ENCODE measurements around the gene NCOA7.
"Not testable (repeated sequence)": the region's sequence is repeated elsewhere in the genome, so short reads cannot be mapped to it uniquely, and the experiment has no call there.

The NCOA7 gene

GRCh38 chr6:125945378-125946141 is 154.8 kb downstream of the NCOA7 start:
- DNase-seq (ENCODE audit: low read depth), result no peak

GRCh38 chr6:125947615-125948014 is 156.9 kb downstream of the NCOA7 start:
- DNase-seq (ENCODE audit: low read depth), result no peak

GRCh38 chr6:125948455-125948854 is 157.7 kb downstream of the NCOA7 start:
- DNase-seq (ENCODE audit: low read depth), result no peak

- no peak for DNase-seq (ENCODE audit: low read depth)
These were observed 158.3 kb downstream of the NCOA7 start for GRCh38 chr6:125949069-125949468.

- DNase-seq (ENCODE audit: low read depth), result no peak
These were observed 159.5 kb downstream of the NCOA7 start for GRCh38 chr6:125950293-125950692.

GRCh38 chr6:125950716-125951115 is 160.0 kb downstream of the NCOA7 start:
- not testable (repeated sequence) for DNase-seq (ENCODE audit: low read depth)

GRCh38 chr6:125951323-125951722 is 160.6 kb downstream of the NCOA7 start:
- no peak for DNase-seq (ENCODE audit: low read depth)

- DNase-seq (ENCODE audit: low read depth), result no peak
These were observed 162.2 kb downstream of the NCOA7 start for GRCh38 chr6:125952764-125953501.

- DNase-seq (ENCODE audit: low read depth), result no peak
These were observed 162.7 kb downstream of the NCOA7 start for GRCh38 chr6:125953502-125953875.

- DNase-seq (ENCODE audit: low read depth), result no peak
These were observed 164.1 kb downstream of the NCOA7 start for GRCh38 chr6:125954735-125955339.

GRCh38 chr6:125955973-125956372 is 165.2 kb downstream of the NCOA7 start:
- DNase-seq (ENCODE audit: low read depth), result no peak

- peak; percentile 86 for DNase-seq (ENCODE audit: low read depth)
These were observed 166.0 kb downstream of the NCOA7 start, which contains the start of gene HINT3 for GRCh38 chr6:125956506-125957390. Gene HINT3 (plus strand): TSS chr6:125956770. CDS start chr6:125956978, 208 bp downstream.

- no peak for DNase-seq (ENCODE audit: low read depth)
These were observed 166.6 kb downstream of the NCOA7 start for GRCh38 chr6:125957391-125957693.

- DNase-seq (ENCODE audit: low read depth), result no peak
These were observed 167.1 kb downstream of the NCOA7 start for GRCh38 chr6:125957845-125958244.

GRCh38 chr6:125959041-125959440 is 168.3 kb downstream of the NCOA7 start:
- DNase-seq (ENCODE audit: low read depth), result no peak

- no peak for DNase-seq (ENCODE audit: low read depth)
These were observed 170.4 kb downstream of the NCOA7 start for GRCh38 chr6:125961117-125961516.

GRCh38 chr6:125962900-125963497 is 172.2 kb downstream of the NCOA7 start:
- no peak for DNase-seq (ENCODE audit: low read depth)

GRCh38 chr6:125963817-125964216 is 173.1 kb downstream of the NCOA7 start:
- DNase-seq (ENCODE audit: low read depth), result no peak

GRCh38 chr6:125966569-125966968 is 175.8 kb downstream of the NCOA7 start:
- no peak for DNase-seq (ENCODE audit: low read depth)

- no peak for DNase-seq (ENCODE audit: low read depth)
These were observed 177.7 kb downstream of the NCOA7 start for GRCh38 chr6:125968493-125968892.

GRCh38 chr6:125970760-125971159 is 180.0 kb downstream of the NCOA7 start:
- no peak for DNase-seq (ENCODE audit: low read depth)

GRCh38 chr6:125972478-125972877 is 181.7 kb downstream of the NCOA7 start:
- DNase-seq (ENCODE audit: low read depth), result not testable (repeated sequence)
